B cell (primary cell): ENCODE measurements around the gene TGFB1. TPM values are rescaled to one million over a fixed set of nuclear protein-coding genes. Genes with fewer than 3 reads are reported as not detected.

Source experiments
- ATAC-seq: fragments of 200-7000 bp; cut with Tn5 transposase; one replicate; pipeline ENCODE4 v1.10.0; 2021; ENCODE audit warnings: low read depth, mild to moderate bottlenecking, moderate number of reproducible peaks, moderate library complexity
- CTCF ChIA-PET: fragments of 350-600 bp; sonication (Branson Sonifier 250); formaldehyde crosslinking; loops from one replicate; lab custom pipeline; 2021; ENCODE audit warnings: antibody characterized with exemption, inconsistent platforms; lab: Charles Lee
- POLR2A ChIA-PET: fragments of 350-600 bp; sonication (Branson Sonifier 250); formaldehyde crosslinking; loops from one replicate; lab custom pipeline; 2021; ENCODE audit warnings: antibody characterized with exemption; lab: Charles Lee
- DNase-seq: peaks from one replicate; pipeline ENCODE4 v3.0.0; 2013
- H2AFZ ChIP-seq: 2 replicates; pipeline ENCODE4 v1.6.1; 2012; ENCODE audit warnings: mild to moderate bottlenecking, low read depth, low read length; ENCODE audit not compliant: insufficient read depth, poor library complexity, severe bottlenecking
- H3K27ac ChIP-seq, 2 donors: 1 replicate in 1 of 2; 2 replicates in 1 of 2; pipeline ENCODE4 v1.5.1; 2012 to 2013; ENCODE audit warnings: low read length in 2 of 2, mild to moderate bottlenecking in 2 of 2, moderate library complexity in 1 of 2
- H3K27me3 ChIP-seq, 4 experiments: fragments of 200-600 bp in 1 of 4; sonication (generic) in 1 of 4; replicated peaks in 1 of 4; 1 replicate in 2 of 4; 2 replicates in 2 of 4; pipeline versions ENCODE4 v1.6.1 to v1.7.0; 2013 to 2016; ENCODE audit warnings: low read length in 3 of 4, mild to moderate bottlenecking in 2 of 4, mixed read lengths in 1 of 4, moderate library complexity in 1 of 4; ENCODE audit not compliant: insufficient read depth in 4 of 4, control insufficient read depth in 3 of 4; ENCODE audit errors: control extremely low read depth in 1 of 4
- H3K36me3 ChIP-seq, 2 experiments: replicated peaks in 1 of 2; 1 replicate in 1 of 2; 2 replicates in 1 of 2; pipeline versions ENCODE4 v1.6.1 to v1.7.1; 2013; ENCODE audit warnings: low read length in 1 of 2; ENCODE audit not compliant: insufficient read depth in 2 of 2, control insufficient read depth in 1 of 2; ENCODE audit errors: control extremely low read depth in 1 of 2, extremely low read depth in 1 of 2
- H3K4me1 ChIP-seq, 2 donors: fragments of 200-600 bp in 1 of 2; sonication (generic) in 1 of 2; 1 replicate in 1 of 2; 2 replicates in 1 of 2; pipeline versions ENCODE4 v1.5.1 to v1.6.1; 2013 to 2017; ENCODE audit warnings: low read length in 2 of 2; ENCODE audit not compliant: control insufficient read depth in 2 of 2, insufficient read depth in 2 of 2
- H3K4me2 ChIP-seq: replicated peaks from 2 replicates; pipeline ENCODE3; 2012; ENCODE audit warnings: mild to moderate bottlenecking, low read depth, low read length; ENCODE audit not compliant: poor library complexity, severe bottlenecking
- H3K4me3 ChIP-seq, 5 experiments: fragments of 200-600 bp in 1 of 5; sonication (generic) in 1 of 5; 1 replicate in 3 of 5; 2 replicates in 2 of 5; pipeline versions ENCODE4 v1.5.1 to v1.7.0; 2011 to 2016; ENCODE audit warnings: low read length in 4 of 5, mild to moderate bottlenecking in 4 of 5, low read depth in 2 of 5, control low read depth in 1 of 5, moderate library complexity in 1 of 5; ENCODE audit not compliant: insufficient read depth in 1 of 5; ENCODE audit errors: control extremely low read depth in 1 of 5, extremely low read depth in 1 of 5
- H3K79me2 ChIP-seq: fragments of 200-600 bp; sonication (generic); one replicate; pipeline ENCODE4 v1.6.0; 2016; ENCODE audit warnings: low read length; ENCODE audit not compliant: control insufficient read depth, insufficient read depth
- H3K9ac ChIP-seq: fragments of 200-600 bp; sonication (generic); 2 replicates; pipeline ENCODE4 v1.6.1; 2017; ENCODE audit warnings: mild to moderate bottlenecking, low read length, moderate library complexity
- H3K9me3 ChIP-seq, 3 donors: one replicate each; pipeline versions ENCODE4 v1.6.1 to v1.7.1; 2013; ENCODE audit warnings: low read length in 2 of 3; ENCODE audit not compliant: control insufficient read depth in 2 of 3, insufficient read depth in 1 of 3; ENCODE audit errors: control extremely low read depth in 1 of 3
- H4K20me1 ChIP-seq: 2 replicates; pipeline ENCODE4 v1.6.0; 2012; ENCODE audit warnings: mild to moderate bottlenecking, low read length; ENCODE audit not compliant: insufficient read depth, control insufficient read depth, poor library complexity, severe bottlenecking
- H3K27ac Mint-ChIP-seq: one replicate; pipeline ENCODE4 v1.8.0; 2021; ENCODE audit warnings: mixed read lengths
- H3K27me3 Mint-ChIP-seq: one replicate; pipeline ENCODE4 v1.8.0; 2021; ENCODE audit warnings: mixed read lengths
- H3K4me1 Mint-ChIP-seq: one replicate; pipeline ENCODE4 v1.8.0; 2021; ENCODE audit warnings: mixed read lengths
- H3K4me3 Mint-ChIP-seq: one replicate; pipeline ENCODE4 v1.8.0; 2021; ENCODE audit warnings: mixed read lengths
- H3K9me3 Mint-ChIP-seq: one replicate; pipeline ENCODE4 v1.8.0; 2022; ENCODE audit warnings: mixed read lengths; ENCODE audit not compliant: insufficient read depth
- EZH2 ChIP-seq: IDR thresholded peaks from 2 replicates; pipeline ENCODE4 v1.6.1; 2012; ENCODE audit warnings: borderline replicate concordance, low read depth, mild to moderate bottlenecking, moderate library complexity, low read length; ENCODE audit not compliant: insufficient read depth, poor library complexity, severe bottlenecking
- WGBS: methylation state at CpG from one replicate; pipeline ENCODE4 v1.1.5; 2013; ENCODE audit warnings: missing lambda C conversion rate; ENCODE audit not compliant: insufficient coverage; 5-methylcytosine and 5-hydroxymethylcytosine counted together
- intact Hi-C: fragments of 100-400 bp; cut with micrococcal nuclease; formaldehyde crosslinking; loops from one replicate; pipeline ENCODE4 v1.10.0; 2022
- polyA plus RNA-seq: library from polyadenylated mRNA; depleted of rRNA; stranded (reverse); fragments of >200 nt; gene quantifications from 2 replicates; pipeline ENCODE4 v1.2.3, GENCODE V29; 2012
- total RNA-seq, 2 donors: library from RNA; stranded (reverse); fragments of 120-200 nt in 1 of 2; gene quantifications; 1 replicate in 1 of 2; 2 replicates in 1 of 2; pipeline versions ENCODE4 v1.2.3 to v1.2.4, GENCODE V29; 2013 to 2022
- TF ChIP-seq, protein P1 (sequence below): fragments of 200-600 bp; IDR thresholded peaks from one replicate; pipeline ENCODE4 v1.8.0; 2022; ENCODE audit warnings: antibody characterized with exemption, mild to moderate bottlenecking

The TGFB1 gene
- total and polyA plus RNA-seq, 2 donors (not counting 1 experiment from before 2014, with no cell fraction given): 109 to 120 TPM

DNA sequence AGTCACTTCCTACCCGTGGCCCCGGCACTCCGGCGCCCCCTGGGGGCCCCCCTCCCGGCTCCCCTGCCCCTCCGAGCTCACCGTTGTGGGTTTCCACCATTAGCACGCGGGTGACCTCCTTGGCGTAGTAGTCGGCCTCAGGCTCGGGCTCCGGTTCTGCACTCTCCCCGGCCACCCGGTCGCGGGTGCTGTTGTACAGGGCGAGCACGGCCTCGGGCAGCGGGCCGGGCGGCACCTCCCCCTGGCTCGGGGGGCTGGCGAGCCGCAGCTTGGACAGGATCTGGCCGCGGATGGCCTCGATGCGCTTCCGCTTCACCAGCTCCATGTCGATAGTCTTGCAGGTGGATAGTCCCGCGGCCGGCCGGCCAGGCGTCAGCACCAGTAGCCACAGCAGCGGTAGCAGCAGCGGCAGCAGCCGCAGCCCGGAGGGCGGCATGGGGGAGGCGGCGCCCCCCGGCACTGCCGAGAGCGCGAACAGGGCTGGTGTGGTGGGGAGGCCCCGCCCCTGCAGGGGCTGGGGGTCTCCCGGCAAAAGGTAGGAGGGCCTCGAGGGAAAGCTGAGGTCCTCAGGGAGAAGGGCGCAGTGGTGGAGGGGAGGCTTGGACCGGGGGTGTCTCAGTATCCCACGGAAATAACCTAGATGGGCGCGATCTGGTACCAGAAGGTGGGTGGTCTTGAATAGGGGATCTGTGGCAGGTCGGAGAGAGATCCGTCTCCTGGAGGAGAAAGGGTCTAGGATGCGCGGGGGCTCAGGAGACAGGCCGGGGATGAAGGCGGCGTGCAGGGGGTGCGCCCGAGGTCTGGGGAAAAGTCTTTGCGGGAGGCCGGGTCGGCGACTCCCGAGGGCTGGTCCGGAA is 885 bp downstream of the TGFB1 start:
- H3K36me3 ChIP-seq: peaks cover 0 to 9% of the 10 kb centered on the region in 2 experiments
- CTCF ChIA-PET: interaction anchor here (0.6 to 7.6 kb wide), 17 partner anchors 12 to 244 kb away, joined by 3 to 130 read pairs (median 8); partner anchors contain the start of genes B9D2, CCDC97 and HNRNPUL1
- H3K4me3 Mint-ChIP-seq: peak overlapping the region; percentile 93
- peak overlapping the region; percentile 95 for H3K4me2 ChIP-seq
- peak overlapping the region; percentile 88 for H3K9ac ChIP-seq
- no peaks in the 10 kb centered on the region for H3K27me3 Mint-ChIP-seq
- H3K4me3 ChIP-seq: peak overlapping the region; percentile 67 to 100 (median 92)
- peaks cover 55% of the 10 kb centered on the region for H3K79me2 ChIP-seq
- TF ChIP-seq, protein P1, sequence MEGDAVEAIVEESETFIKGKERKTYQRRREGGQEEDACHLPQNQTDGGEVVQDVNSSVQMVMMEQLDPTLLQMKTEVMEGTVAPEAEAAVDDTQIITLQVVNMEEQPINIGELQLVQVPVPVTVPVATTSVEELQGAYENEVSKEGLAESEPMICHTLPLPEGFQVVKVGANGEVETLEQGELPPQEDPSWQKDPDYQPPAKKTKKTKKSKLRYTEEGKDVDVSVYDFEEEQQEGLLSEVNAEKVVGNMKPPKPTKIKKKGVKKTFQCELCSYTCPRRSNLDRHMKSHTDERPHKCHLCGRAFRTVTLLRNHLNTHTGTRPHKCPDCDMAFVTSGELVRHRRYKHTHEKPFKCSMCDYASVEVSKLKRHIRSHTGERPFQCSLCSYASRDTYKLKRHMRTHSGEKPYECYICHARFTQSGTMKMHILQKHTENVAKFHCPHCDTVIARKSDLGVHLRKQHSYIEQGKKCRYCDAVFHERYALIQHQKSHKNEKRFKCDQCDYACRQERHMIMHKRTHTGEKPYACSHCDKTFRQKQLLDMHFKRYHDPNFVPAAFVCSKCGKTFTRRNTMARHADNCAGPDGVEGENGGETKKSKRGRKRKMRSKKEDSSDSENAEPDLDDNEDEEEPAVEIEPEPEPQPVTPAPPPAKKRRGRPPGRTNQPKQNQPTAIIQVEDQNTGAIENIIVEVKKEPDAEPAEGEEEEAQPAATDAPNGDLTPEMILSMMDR: peak; percentile 73
- TF ChIP-seq EZH2: no peak
- peaks cover 58% of the 10 kb centered on the region for H4K20me1 ChIP-seq
- H3K27ac ChIP-seq: peak overlapping the region; percentile 79 to 91
- under 1% methylated on average over 71 of the region's 71 CpGs for WGBS
- H3K4me1 Mint-ChIP-seq: peaks cover 48% of the 10 kb centered on the region
- H3K9me3 Mint-ChIP-seq: no peaks in the 10 kb centered on the region
- peak overlapping the region; percentile 50 for H2AFZ ChIP-seq
- peak overlapping the region; percentile 92 for H3K27ac Mint-ChIP-seq
- no peaks in the 10 kb centered on the region for H3K9me3 ChIP-seq
- POLR2A ChIA-PET: interaction anchor here (0.5 to 5.0 kb wide), 13 partner anchors 11 to 744 kb away, joined by 3 to 69 read pairs (median 5); partner anchors contain the start of genes B9D2 and HNRNPUL1
- intact Hi-C loops: loop anchor here (1.0 kb wide), 2 partner anchors 56 to 89 kb away; partner anchors contain the start of gene HNRNPUL1
- ATAC-seq (peak; percentile 25), DNase-seq (peak; percentile 90)
- peaks cover 28 to 32% of the 10 kb centered on the region in 2 donors for H3K4me1 ChIP-seq
- H3K27me3 ChIP-seq: no peaks in the 10 kb centered on the region
